AG04449 (cell line): ENCODE data around the gene WDR7.

Experiments
- CTCF ChIA-PET: fragments of 350-600 bp; formaldehyde crosslinking; extraction: SDS; loops from one replicate; lab custom pipeline; 2021; ENCODE audit warnings: antibody characterized with exemption; lab: Yijun Ruan, JAX
- POLR2A ChIA-PET: fragments of 400-600, 350-600 bp; formaldehyde crosslinking; extraction: SDS; loops from one replicate; lab custom pipeline; 2020; ENCODE audit warnings: antibody characterized with exemption, inconsistent platforms; lab: Yijun Ruan, JAX
- DNase-seq: peaks from one replicate; pipeline ENCODE4 v3.0.0-alpha.2; 2010; ENCODE audit warnings: low read depth, low spot score
- H3K4me3 ChIP-seq: 2 replicates; pipeline ENCODE4 v1.5.1; 2011; ENCODE audit warnings: low read depth, mild to moderate bottlenecking, control low read depth, low read length
- CTCF ChIP-seq: IDR thresholded peaks from one replicate; pipeline ENCODE4 v1.5.1; 2011; ENCODE audit warnings: mild to moderate bottlenecking, moderate library complexity, low read length, control low read depth, inconsistent platforms; ENCODE audit not compliant: insufficient read depth; ENCODE audit errors: missing control alignments

Gene WDR7

GRCh38 chr18:56844556-56844955 lies 193.4 kb downstream of the WDR7 start:
- H3K4me3 ChIP-seq: no peak overlapping the region
- no peak for DNase-seq
- CTCF ChIA-PET: no interaction called here
- TF ChIP-seq CTCF: no peak
- POLR2A ChIA-PET: no interaction called here

GRCh38 chr18:56851774-56852173 lies 200.6 kb downstream of the WDR7 start:
- TF ChIP-seq CTCF: no peak
- no peak for DNase-seq
- CTCF ChIA-PET: interaction anchor here (1.2 kb wide), 1 partner anchor 17 kb away, joined by 3 read pairs; no protein-coding TSS in a partner anchor
- H3K4me3 ChIP-seq: no peak overlapping the region
- POLR2A ChIA-PET: no interaction called here

- ChIA-PET CTCF (interaction anchor here (0.9 kb wide), 1 partner anchor 15 kb away, joined by 4 read pairs; no protein-coding TSS in a partner anchor), POLR2A (no interaction called here)
- no peak overlapping the region for H3K4me3 ChIP-seq
- DNase-seq: no peak
- no peak for TF ChIP-seq CTCF
Observed at GRCh38 chr18:56853961-56854360, 202.8 kb downstream of the WDR7 start.

- CTCF ChIA-PET: interaction anchor here (1.8 kb wide), 1 partner anchor 8 kb away, joined by 4 read pairs; no protein-coding TSS in a partner anchor
- no peak overlapping the region for H3K4me3 ChIP-seq
- POLR2A ChIA-PET: no interaction called here
- DNase-seq: no peak
- no peak for TF ChIP-seq CTCF
Observed at GRCh38 chr18:56861244-56861643, 210.1 kb downstream of the WDR7 start.

DNA sequence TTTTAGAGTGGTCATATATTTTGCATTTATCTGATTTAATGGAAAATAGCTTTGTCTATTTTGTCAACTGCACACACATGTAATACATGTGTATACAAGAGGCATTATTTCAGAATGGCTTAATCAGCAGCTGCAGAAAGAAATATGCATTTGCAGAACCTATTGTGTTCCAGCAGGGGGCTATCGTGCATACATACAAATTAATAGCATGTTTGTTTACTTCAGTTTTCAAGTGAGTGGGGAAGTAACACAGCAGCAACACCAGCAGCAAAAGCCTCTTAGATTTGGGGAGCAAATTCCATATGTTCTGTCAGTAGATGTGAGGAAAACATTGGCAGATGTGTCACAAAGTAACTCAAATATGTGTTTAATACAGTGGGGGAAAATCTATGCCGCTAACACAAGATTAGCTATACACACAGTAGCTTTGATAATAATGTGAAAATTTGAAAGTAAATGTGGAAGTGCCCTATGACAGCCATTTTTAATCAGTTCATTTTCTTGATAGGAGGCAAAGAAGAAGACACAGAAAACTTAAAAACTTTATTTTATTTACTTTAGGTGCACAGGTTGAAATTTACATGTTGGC lies 218.1 kb downstream of the WDR7 start:
- ChIA-PET POLR2A (interaction anchor here (0.6 kb wide), 1 partner anchor 262 kb away, joined by 3 read pairs; no protein-coding TSS in a partner anchor), CTCF (interaction anchor here (0.6 to 1.9 kb wide), 24 partner anchors 8 to 692 kb away, joined by 3 to 13 read pairs (median 4); no protein-coding TSS in a partner anchor)
- H3K4me3 ChIP-seq: no peak overlapping the region
- TF ChIP-seq CTCF: peak; percentile 58
- DNase-seq: no peak

GRCh38 chr18:56870982-56871381 lies 219.8 kb downstream of the WDR7 start:
- ChIA-PET POLR2A (no interaction called here), CTCF (interaction anchor here (0.9 to 1.3 kb wide), 3 partner anchors 10 to 691 kb away, joined by 3 read pairs; no protein-coding TSS in a partner anchor)
- no peak overlapping the region for H3K4me3 ChIP-seq
- no peak for DNase-seq
- TF ChIP-seq CTCF: no peak
